Memory B cell (primary cell): Measurements from ENCODE around the gene RFPL1.
A peak's percentile ranks its signal among the peaks of the same experiment; 100 is the strongest.

Source experiments
- ATAC-seq: fragments of 150-1000 bp; cut with Tn5 transposase; 2 replicates; pipeline ENCODE4 v1.10.0; 2021; ENCODE audit warnings: low read depth, mild to moderate bottlenecking, moderate library complexity
- DNase-seq, 2 donors: peaks; one replicate each; pipeline ENCODE4 v3.0.0; 2022; ENCODE audit warnings: low spot score in 2 of 2
- H3K27ac Mint-ChIP-seq: one replicate; pipeline ENCODE4 v1.8.0; 2022; ENCODE audit warnings: mild to moderate bottlenecking, moderate library complexity, mixed read lengths
- H3K27me3 Mint-ChIP-seq: one replicate; pipeline ENCODE4 v1.8.0; 2022; ENCODE audit warnings: mixed read lengths
- H3K36me3 Mint-ChIP-seq: one replicate; pipeline ENCODE4 v1.8.0; 2022; ENCODE audit warnings: mild to moderate bottlenecking, mixed read lengths
- H3K4me1 Mint-ChIP-seq: one replicate; pipeline ENCODE4 v1.8.0; 2022; ENCODE audit warnings: mixed read lengths
- H3K4me3 Mint-ChIP-seq: one replicate; pipeline ENCODE4 v1.8.0; 2022; ENCODE audit warnings: mild to moderate bottlenecking, moderate library complexity, mixed read lengths
- H3K9me3 Mint-ChIP-seq: one replicate; pipeline ENCODE4 v1.8.0; 2022; ENCODE audit warnings: mixed read lengths

Gene RFPL1

GRCh38 chr22:29451863-29452262 is 13.5 kb downstream of the RFPL1 start:
- Mint-ChIP-seq H3K27me3 (no peaks in the 10 kb centered on the region), H3K9me3 (no peaks in the 10 kb centered on the region), H3K36me3 (no peaks in the 10 kb centered on the region), H3K4me3 (no peak overlapping the region), H3K4me1 (no peaks in the 10 kb centered on the region), H3K27ac (no peak overlapping the region)
- no peak for ATAC-seq
- no peak for DNase-seq

GRCh38 chr22:29454276-29454675 is 15.9 kb downstream of the RFPL1 start:
- no peak overlapping the region for H3K27ac Mint-ChIP-seq
- DNase-seq (no peak), ATAC-seq (no peak)
- no peaks in the 10 kb centered on the region for H3K36me3 Mint-ChIP-seq
- no peaks in the 10 kb centered on the region for H3K9me3 Mint-ChIP-seq
- no peaks in the 10 kb centered on the region for H3K27me3 Mint-ChIP-seq
- H3K4me3 Mint-ChIP-seq: no peak overlapping the region
- no peaks in the 10 kb centered on the region for H3K4me1 Mint-ChIP-seq

GRCh38 chr22:29456211-29456671 is 17.9 kb downstream of the RFPL1 start:
- Mint-ChIP-seq H3K4me3 (no peak overlapping the region), H3K36me3 (no peaks in the 10 kb centered on the region), H3K4me1 (no peaks in the 10 kb centered on the region), H3K9me3 (no peaks in the 10 kb centered on the region), H3K27me3 (no peaks in the 10 kb centered on the region), H3K27ac (no peak overlapping the region)
- ATAC-seq (no peak), DNase-seq (no peak)

- Mint-ChIP-seq H3K27ac (no peak overlapping the region), H3K4me3 (no peak overlapping the region), H3K36me3 (no peaks in the 10 kb centered on the region), H3K9me3 (no peaks in the 10 kb centered on the region), H3K27me3 (no peaks in the 10 kb centered on the region), H3K4me1 (peaks cover 2% of the 10 kb centered on the region)
- ATAC-seq: peak; percentile 83
- no peak for DNase-seq
These were observed 19.3 kb downstream of the RFPL1 start for GRCh38 chr22:29457730-29458129.

GRCh38 chr22:29458551-29458950 is 20.2 kb downstream of the RFPL1 start:
- Mint-ChIP-seq H3K27ac (no peak overlapping the region), H3K27me3 (no peaks in the 10 kb centered on the region), H3K9me3 (no peaks in the 10 kb centered on the region), H3K36me3 (no peaks in the 10 kb centered on the region), H3K4me1 (peaks cover 2% of the 10 kb centered on the region), H3K4me3 (no peak overlapping the region)
- DNase-seq (no peak), ATAC-seq (no peak)

- Mint-ChIP-seq H3K36me3 (no peaks in the 10 kb centered on the region), H3K27me3 (no peaks in the 10 kb centered on the region), H3K4me3 (no peak overlapping the region), H3K4me1 (peaks cover 2% of the 10 kb centered on the region), H3K27ac (no peak overlapping the region), H3K9me3 (no peaks in the 10 kb centered on the region)
- DNase-seq (no peak), ATAC-seq (no peak)
These were observed 21.4 kb downstream of the RFPL1 start for GRCh38 chr22:29459773-29460172.

- peaks cover 2% of the 10 kb centered on the region for H3K4me1 Mint-ChIP-seq
- DNase-seq (no peak), ATAC-seq (no peak)
- no peaks in the 10 kb centered on the region for H3K36me3 Mint-ChIP-seq
- no peak overlapping the region for H3K4me3 Mint-ChIP-seq
- H3K27ac Mint-ChIP-seq: no peak overlapping the region
- H3K27me3 Mint-ChIP-seq: no peaks in the 10 kb centered on the region
- no peaks in the 10 kb centered on the region for H3K9me3 Mint-ChIP-seq
These were observed 22.9 kb downstream of the RFPL1 start for GRCh38 chr22:29461263-29461662.

GRCh38 chr22:29463629-29464028 is 25.2 kb downstream of the RFPL1 start:
- H3K27me3 Mint-ChIP-seq: peaks cover 2% of the 10 kb centered on the region
- ATAC-seq (no peak), DNase-seq (no peak)
- H3K9me3 Mint-ChIP-seq: no peaks in the 10 kb centered on the region
- H3K4me3 Mint-ChIP-seq: no peak overlapping the region
- no peaks in the 10 kb centered on the region for H3K36me3 Mint-ChIP-seq
- H3K4me1 Mint-ChIP-seq: peaks cover 2% of the 10 kb centered on the region
- H3K27ac Mint-ChIP-seq: no peak overlapping the region

- ATAC-seq (no peak), DNase-seq (no peak)
- Mint-ChIP-seq H3K9me3 (no peaks in the 10 kb centered on the region), H3K4me1 (peaks cover 2% of the 10 kb centered on the region), H3K27ac (no peak overlapping the region), H3K27me3 (peaks cover 2% of the 10 kb centered on the region), H3K36me3 (no peaks in the 10 kb centered on the region), H3K4me3 (no peak overlapping the region)
These were observed 26.2 kb downstream of the RFPL1 start for GRCh38 chr22:29464581-29464980.

GRCh38 chr22:29469755-29470154 is 31.4 kb downstream of the RFPL1 start:
- DNase-seq (no peak), ATAC-seq (no peak)
- Mint-ChIP-seq H3K27me3 (peaks cover 4% of the 10 kb centered on the region), H3K36me3 (no peaks in the 10 kb centered on the region), H3K9me3 (no peaks in the 10 kb centered on the region), H3K4me3 (peak overlapping the region; percentile 66), H3K27ac (no peak overlapping the region), H3K4me1 (peaks cover 6% of the 10 kb centered on the region)

- Mint-ChIP-seq H3K4me3 (peak overlapping the region; percentile 66), H3K9me3 (no peaks in the 10 kb centered on the region), H3K27me3 (peaks cover 4% of the 10 kb centered on the region), H3K36me3 (no peaks in the 10 kb centered on the region), H3K4me1 (peaks cover 8% of the 10 kb centered on the region), H3K27ac (no peak overlapping the region)
- DNase-seq: peak; percentile 68 to 71
- peak; percentile 87 for ATAC-seq
These were observed 31.9 kb downstream of the RFPL1 start for GRCh38 chr22:29470159-29470855.

- no peaks in the 10 kb centered on the region for H3K36me3 Mint-ChIP-seq
- no peak overlapping the region for H3K4me3 Mint-ChIP-seq
- H3K4me1 Mint-ChIP-seq: peaks cover 29% of the 10 kb centered on the region
- H3K27me3 Mint-ChIP-seq: peaks cover 8% of the 10 kb centered on the region
- DNase-seq (no peak), ATAC-seq (no peak)
- H3K9me3 Mint-ChIP-seq: no peaks in the 10 kb centered on the region
- no peak overlapping the region for H3K27ac Mint-ChIP-seq
These were observed 34.6 kb downstream of the RFPL1 start for GRCh38 chr22:29473001-29473400.

- peak overlapping the region; percentile 8 for H3K27ac Mint-ChIP-seq
- H3K4me3 Mint-ChIP-seq: peak overlapping the region; percentile 83
- ATAC-seq (peak; percentile 99), DNase-seq (peak; percentile 71 to 74)
- peaks cover 40% of the 10 kb centered on the region for H3K4me1 Mint-ChIP-seq
- H3K36me3 Mint-ChIP-seq: no peaks in the 10 kb centered on the region
- H3K27me3 Mint-ChIP-seq: peaks cover 22% of the 10 kb centered on the region
- H3K9me3 Mint-ChIP-seq: no peaks in the 10 kb centered on the region
These were observed 37.2 kb downstream of the RFPL1 start for GRCh38 chr22:29475550-29475949.

GRCh38 chr22:29476116-29476515 is 37.7 kb downstream of the RFPL1 start:
- Mint-ChIP-seq H3K9me3 (no peaks in the 10 kb centered on the region), H3K4me3 (peak overlapping the region; percentile 83), H3K36me3 (no peaks in the 10 kb centered on the region), H3K4me1 (peaks cover 40% of the 10 kb centered on the region), H3K27ac (no peak overlapping the region), H3K27me3 (peaks cover 22% of the 10 kb centered on the region)
- ATAC-seq (no peak), DNase-seq (no peak)

- no peak for ATAC-seq
- Mint-ChIP-seq H3K9me3 (no peaks in the 10 kb centered on the region), H3K4me1 (peaks cover 42% of the 10 kb centered on the region), H3K4me3 (no peak overlapping the region), H3K27me3 (peaks cover 27% of the 10 kb centered on the region), H3K36me3 (no peaks in the 10 kb centered on the region), H3K27ac (no peak overlapping the region)
- DNase-seq: no peak
These were observed 39.4 kb downstream of the RFPL1 start for GRCh38 chr22:29477723-29478318.
